Adrenal gland (tissue), 5 donors: ENCODE measurements around the gene KDM2A.

Source experiments
- POLR2A ChIP-seq, 2 donors: fragments of 450-650 bp; IDR thresholded peaks; one replicate each; pipeline ENCODE4 v1.6.1; 2017; ENCODE audit warnings: antibody characterized with exemption in 2 of 2, mild to moderate bottlenecking in 2 of 2, moderate library complexity in 1 of 2
- TF ChIP-seq, protein P1 (sequence below), 6 experiments: fragments of 450-650 bp in 4 of 6; fragments of 200-600 bp in 2 of 6; sonication (generic) in 1 of 6; IDR thresholded peaks; 1 replicate in 5 of 6; 2 replicates in 1 of 6; pipeline versions ENCODE4 v1.5.1 to v1.8.0; 2016 to 2021; ENCODE audit warnings: antibody characterized with exemption in 6 of 6, mild to moderate bottlenecking in 2 of 6, moderate library complexity in 1 of 6
- donor health status: DM: no; HTN: no; CAD: no.

DNA sequence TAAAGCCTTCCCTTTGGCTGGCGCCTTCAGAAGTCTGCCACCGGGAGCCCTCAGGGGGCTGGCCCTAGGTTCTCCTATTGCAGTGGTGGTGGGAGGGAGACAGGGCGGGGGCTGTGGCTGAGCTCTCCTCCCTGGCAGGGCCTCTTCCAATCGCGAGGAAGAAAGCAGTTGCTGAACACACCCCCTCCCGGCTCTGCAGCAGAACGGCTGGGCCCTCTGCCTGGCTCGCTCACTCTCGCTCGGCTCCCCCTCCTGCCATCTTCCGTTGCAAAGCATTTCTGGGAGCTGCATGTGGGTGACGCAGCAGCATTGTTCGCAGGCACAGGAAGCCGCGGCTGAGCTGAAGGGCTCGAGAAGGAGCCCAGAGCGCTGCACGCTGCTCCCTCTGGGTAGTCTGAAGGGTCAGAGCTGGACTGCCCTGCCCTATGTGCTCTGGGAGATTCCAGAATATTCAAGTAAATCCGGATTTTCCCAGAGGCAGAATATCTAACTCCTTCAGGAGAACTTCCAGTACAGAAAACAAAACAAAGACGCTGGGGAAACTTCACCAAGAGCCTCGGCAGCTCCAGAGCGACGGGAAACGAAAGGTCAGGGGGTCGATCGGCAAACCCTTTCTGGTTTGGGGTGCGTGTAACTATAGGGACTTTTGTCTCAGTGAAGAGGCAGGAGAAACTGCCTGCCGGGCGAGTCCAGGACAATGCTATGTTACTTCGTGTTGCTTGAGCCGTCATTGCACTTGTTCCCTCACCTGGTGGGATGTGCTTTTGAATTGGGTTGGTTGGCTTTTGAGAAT, 120.9 kb downstream of the KDM2A start:
- TF ChIP-seq POLR2A (IDR thresholded peaks at IDR 0.05), result peak; percentile 91 to 99
- TF ChIP-seq, protein P1, sequence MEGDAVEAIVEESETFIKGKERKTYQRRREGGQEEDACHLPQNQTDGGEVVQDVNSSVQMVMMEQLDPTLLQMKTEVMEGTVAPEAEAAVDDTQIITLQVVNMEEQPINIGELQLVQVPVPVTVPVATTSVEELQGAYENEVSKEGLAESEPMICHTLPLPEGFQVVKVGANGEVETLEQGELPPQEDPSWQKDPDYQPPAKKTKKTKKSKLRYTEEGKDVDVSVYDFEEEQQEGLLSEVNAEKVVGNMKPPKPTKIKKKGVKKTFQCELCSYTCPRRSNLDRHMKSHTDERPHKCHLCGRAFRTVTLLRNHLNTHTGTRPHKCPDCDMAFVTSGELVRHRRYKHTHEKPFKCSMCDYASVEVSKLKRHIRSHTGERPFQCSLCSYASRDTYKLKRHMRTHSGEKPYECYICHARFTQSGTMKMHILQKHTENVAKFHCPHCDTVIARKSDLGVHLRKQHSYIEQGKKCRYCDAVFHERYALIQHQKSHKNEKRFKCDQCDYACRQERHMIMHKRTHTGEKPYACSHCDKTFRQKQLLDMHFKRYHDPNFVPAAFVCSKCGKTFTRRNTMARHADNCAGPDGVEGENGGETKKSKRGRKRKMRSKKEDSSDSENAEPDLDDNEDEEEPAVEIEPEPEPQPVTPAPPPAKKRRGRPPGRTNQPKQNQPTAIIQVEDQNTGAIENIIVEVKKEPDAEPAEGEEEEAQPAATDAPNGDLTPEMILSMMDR (IDR thresholded peaks at IDR 0.05), result peak in 3 of 6 experiments; percentile 15 to 28 (median 23)
